Effector memory CD4-positive, alpha-beta T cell (primary cell): ENCODE data around the gene MRPS5.
A peak's percentile ranks its signal among the peaks of the same experiment; 100 is the strongest.

Experiments
- DNase-seq, 3 donors: peaks; one replicate each; pipeline ENCODE4 v3.0.0-alpha.2; 2020
- H3K27ac ChIP-seq: 2 replicates; pipeline ENCODE4 v1.7.0; 2013; ENCODE audit warnings: mild to moderate bottlenecking, low read length, moderate library complexity; ENCODE audit not compliant: insufficient read depth, poor library complexity, severe bottlenecking
- H3K27me3 ChIP-seq: replicated peaks from 2 replicates; pipeline ENCODE4 v1.7.0; 2013; ENCODE audit warnings: mild to moderate bottlenecking, low read length; ENCODE audit not compliant: insufficient read depth, control insufficient read depth, poor library complexity, severe bottlenecking
- H3K36me3 ChIP-seq: 2 replicates; pipeline ENCODE4 v1.7.0; 2013; ENCODE audit warnings: mild to moderate bottlenecking, low read length, moderate library complexity; ENCODE audit not compliant: control insufficient read depth, insufficient read depth
- H3K4me1 ChIP-seq: 2 replicates; pipeline ENCODE4 v1.7.0; 2013; ENCODE audit warnings: low read length, mild to moderate bottlenecking; ENCODE audit not compliant: control insufficient read depth, insufficient read depth, poor library complexity, severe bottlenecking
- H3K4me3 ChIP-seq: 2 replicates; pipeline ENCODE4 v1.7.0; 2013; ENCODE audit warnings: low read length, low read depth, mild to moderate bottlenecking; ENCODE audit not compliant: insufficient read depth, poor library complexity, severe bottlenecking
- H3K9me3 ChIP-seq: 2 replicates; pipeline ENCODE4 v1.7.0; 2013; ENCODE audit warnings: mild to moderate bottlenecking, low read length, moderate library complexity; ENCODE audit not compliant: control insufficient read depth

Gene MRPS5

GRCh38 chr2:95056044-95056443, 65.6 kb downstream of the MRPS5 start:
- H3K4me1 ChIP-seq: peaks cover 5% of the 10 kb centered on the region
- H3K4me3 ChIP-seq: no peak overlapping the region
- no peak for DNase-seq
- peaks cover 28% of the 10 kb centered on the region for H3K36me3 ChIP-seq
- no peaks in the 10 kb centered on the region for H3K27me3 ChIP-seq
- H3K27ac ChIP-seq: no peak overlapping the region
- H3K9me3 ChIP-seq: no peaks in the 10 kb centered on the region

GRCh38 chr2:95055262-95055661, 66.3 kb downstream of the MRPS5 start:
- Histone ChIP-seq H3K9me3 (no peaks in the 10 kb centered on the region), H3K27me3 (no peaks in the 10 kb centered on the region), H3K36me3 (peaks cover 34% of the 10 kb centered on the region), H3K4me1 (peaks cover 5% of the 10 kb centered on the region), H3K4me3 (no peak overlapping the region), H3K27ac (no peak overlapping the region)
- no peak for DNase-seq

GRCh38 chr2:95054016-95054415, 67.6 kb downstream of the MRPS5 start:
- H3K36me3 ChIP-seq: peaks cover 45% of the 10 kb centered on the region
- no peak overlapping the region for H3K4me3 ChIP-seq
- H3K27me3 ChIP-seq: no peaks in the 10 kb centered on the region
- DNase-seq: no peak
- peaks cover 5% of the 10 kb centered on the region for H3K4me1 ChIP-seq
- no peaks in the 10 kb centered on the region for H3K9me3 ChIP-seq
- no peak overlapping the region for H3K27ac ChIP-seq

- no peaks in the 10 kb centered on the region for H3K27me3 ChIP-seq
- no peaks in the 10 kb centered on the region for H3K9me3 ChIP-seq
- DNase-seq: no peak
- H3K36me3 ChIP-seq: peaks cover 49% of the 10 kb centered on the region
- H3K4me1 ChIP-seq: peaks cover 5% of the 10 kb centered on the region
- H3K4me3 ChIP-seq: no peak overlapping the region
- no peak overlapping the region for H3K27ac ChIP-seq
Measured at GRCh38 chr2:95053543-95053942, 68.1 kb downstream of the MRPS5 start.

GRCh38 chr2:95052804-95053479, 68.7 kb downstream of the MRPS5 start:
- no peaks in the 10 kb centered on the region for H3K27me3 ChIP-seq
- peaks cover 49% of the 10 kb centered on the region for H3K36me3 ChIP-seq
- peaks cover 5% of the 10 kb centered on the region for H3K4me1 ChIP-seq
- no peaks in the 10 kb centered on the region for H3K9me3 ChIP-seq
- no peak for DNase-seq
- no peak overlapping the region for H3K4me3 ChIP-seq
- H3K27ac ChIP-seq: peak overlapping the region; percentile 2

- H3K9me3 ChIP-seq: no peaks in the 10 kb centered on the region
- H3K4me3 ChIP-seq: no peak overlapping the region
- peaks cover 52% of the 10 kb centered on the region for H3K36me3 ChIP-seq
- peaks cover 5% of the 10 kb centered on the region for H3K4me1 ChIP-seq
- no peak for DNase-seq
- peak overlapping the region; percentile 2 for H3K27ac ChIP-seq
- no peaks in the 10 kb centered on the region for H3K27me3 ChIP-seq
Measured at GRCh38 chr2:95052307-95052706, 69.3 kb downstream of the MRPS5 start.

GRCh38 chr2:95051626-95052025, 70.0 kb downstream of the MRPS5 start:
- Histone ChIP-seq H3K4me3 (no peak overlapping the region), H3K4me1 (peaks cover 5% of the 10 kb centered on the region), H3K27me3 (no peaks in the 10 kb centered on the region), H3K27ac (no peak overlapping the region), H3K9me3 (no peaks in the 10 kb centered on the region), H3K36me3 (peaks cover 52% of the 10 kb centered on the region)
- DNase-seq: no peak

- DNase-seq: no peak
- Histone ChIP-seq H3K27ac (peak overlapping the region; percentile 5), H3K36me3 (peaks cover 52% of the 10 kb centered on the region), H3K27me3 (no peaks in the 10 kb centered on the region), H3K4me3 (no peak overlapping the region), H3K9me3 (no peaks in the 10 kb centered on the region), H3K4me1 (peaks cover 9% of the 10 kb centered on the region)
Measured at GRCh38 chr2:95050385-95051300, 71.0 kb downstream of the MRPS5 start.

GRCh38 chr2:95049961-95050360, 71.6 kb downstream of the MRPS5 start:
- DNase-seq: no peak

GRCh38 chr2:95049683-95049955, 72.0 kb downstream of the MRPS5 start:
- Histone ChIP-seq H3K9me3 (no peaks in the 10 kb centered on the region), H3K27me3 (no peaks in the 10 kb centered on the region), H3K27ac (no peak overlapping the region), H3K36me3 (peaks cover 52% of the 10 kb centered on the region), H3K4me3 (no peak overlapping the region), H3K4me1 (peaks cover 6% of the 10 kb centered on the region)
- DNase-seq: no peak

More at GRCh38 chr2:95049961-95050360, 71.6 kb downstream of the MRPS5 start:
- Histone ChIP-seq H3K9me3 (no peaks in the 10 kb centered on the region), H3K36me3 (peaks cover 52% of the 10 kb centered on the region), H3K27me3 (no peaks in the 10 kb centered on the region), H3K4me1 (peaks cover 6% of the 10 kb centered on the region), H3K4me3 (no peak overlapping the region), H3K27ac (no peak overlapping the region)
